ENCODE measurements around the gene FAM53A. TPM values are rescaled to one million over a fixed set of nuclear protein-coding genes. Genes with fewer than 3 reads are reported as not detected.

The FAM53A gene
- total and polyA plus RNA-seq, 4 experiments from 2014 or later = 0.89 to 2.8 (median 1.7) TPM

GRCh38 chr4:1595789-1596325 lies 88.3 kb downstream of the FAM53A start:
- intact Hi-C loops (cut with micrococcal nuclease) = no loop called here
- no peak overlapping the region for H3K4me3 ChIP-seq (ENCODE audit: low read length in 2 of 2)
- no peaks in the 10 kb centered on the region for H3K4me1 ChIP-seq (ENCODE audit: insufficient read depth, low read length)
- Mint-ChIP-seq H3K4me3 (no peak overlapping the region), H3K9me3 (peaks cover 0 to 7% (median 5%) of the 10 kb centered on the region in 8 donors), H3K4me1 (no peaks in the 10 kb centered on the region), H3K27ac (no peak overlapping the region), H3K36me3 (peaks cover 0 to 2% of the 10 kb centered on the region in 2 donors), H3K27me3 (peaks cover 2 to 7% of the 10 kb centered on the region in 2 donors)
- ChIA-PET POLR2A (ENCODE audit: partially characterized antibody) (no interaction called here), CTCF (ENCODE audit: partially characterized antibody) (interaction anchor here (0.7 kb wide), 1 partner anchor 10 kb away, joined by 3 read pairs; no protein-coding TSS in a partner anchor)
- H3K9me3 ChIP-seq (ENCODE audit: control insufficient read depth in 1 of 2, low read length in 2 of 2) = peaks cover 0 to 6% of the 10 kb centered on the region in 2 donors
- H3K27ac ChIP-seq (ENCODE audit: low read depth, low read length) = no peak overlapping the region
- DNase-seq = no peak
- no peaks in the 10 kb centered on the region for H3K27me3 ChIP-seq (ENCODE audit: insufficient read depth, low read length)
- H3K36me3 ChIP-seq (ENCODE audit: insufficient read depth, low read length) = no peaks in the 10 kb centered on the region

GRCh38 chr4:1594871-1595788 lies 89.0 kb downstream of the FAM53A start:
- Histone ChIP-seq H3K4me3 (ENCODE audit: low read length in 2 of 2) (no peak overlapping the region), H3K27ac (ENCODE audit: low read depth, low read length) (no peak overlapping the region), H3K4me1 (ENCODE audit: insufficient read depth, low read length) (no peaks in the 10 kb centered on the region), H3K9me3 (ENCODE audit: control insufficient read depth in 1 of 2, low read length in 2 of 2) (peaks cover 0 to 8% of the 10 kb centered on the region in 2 donors), H3K36me3 (ENCODE audit: insufficient read depth, low read length) (no peaks in the 10 kb centered on the region), H3K27me3 (ENCODE audit: insufficient read depth, low read length) (no peaks in the 10 kb centered on the region)
- H3K27ac Mint-ChIP-seq = no peak overlapping the region
- peak in 1 of 5 donors; percentile 29 for DNase-seq
- ChIA-PET POLR2A (ENCODE audit: partially characterized antibody) (interaction anchor here (0.6 kb wide), 1 partner anchor 1169 kb away, joined by 3 read pairs; no protein-coding TSS in a partner anchor), CTCF (ENCODE audit: partially characterized antibody) (no interaction called here)
- no peaks in the 10 kb centered on the region for H3K4me1 Mint-ChIP-seq
- peaks cover 2 to 7% of the 10 kb centered on the region in 2 donors for H3K27me3 Mint-ChIP-seq
- H3K4me3 Mint-ChIP-seq = no peak overlapping the region
- intact Hi-C loops (cut with micrococcal nuclease) = no loop called here
- peaks cover 0 to 6% of the 10 kb centered on the region in 2 donors for H3K36me3 Mint-ChIP-seq
- peaks cover 0 to 12% (median 10%) of the 10 kb centered on the region in 8 donors for H3K9me3 Mint-ChIP-seq

DNA sequence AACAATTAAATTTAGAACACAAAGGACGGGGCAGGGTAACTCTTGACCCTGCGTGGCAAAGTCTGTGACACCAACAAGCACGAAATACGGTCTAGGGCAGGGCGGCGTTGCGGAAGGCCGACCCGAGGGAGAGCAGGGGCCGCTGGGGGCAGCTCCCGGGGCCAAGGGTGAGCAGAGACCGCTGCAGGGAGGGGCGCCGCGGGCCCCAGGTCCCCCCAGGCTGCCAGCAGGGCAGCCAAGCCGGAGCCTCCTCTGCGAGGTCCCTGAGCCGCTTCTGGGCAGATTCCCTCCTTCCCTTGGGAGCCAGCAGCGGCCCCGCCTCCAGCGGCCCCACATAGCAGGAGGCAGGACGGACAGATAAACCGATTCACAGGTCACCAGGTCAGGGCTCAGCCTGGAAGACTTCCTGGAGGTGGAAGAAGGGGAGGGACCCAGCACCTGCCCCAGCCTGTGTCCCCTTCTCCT lies 90.2 kb downstream of the FAM53A start:
- peaks cover 2 to 7% of the 10 kb centered on the region in 2 donors for H3K27me3 Mint-ChIP-seq
- H3K27ac Mint-ChIP-seq = peak overlapping the region in 1 of 7 donors; percentile 46
- Histone ChIP-seq H3K27me3 (ENCODE audit: insufficient read depth, low read length) (no peaks in the 10 kb centered on the region), H3K36me3 (ENCODE audit: insufficient read depth, low read length) (no peaks in the 10 kb centered on the region), H3K27ac (ENCODE audit: low read depth, low read length) (no peak overlapping the region), H3K9me3 (ENCODE audit: control insufficient read depth in 1 of 2, low read length in 2 of 2) (peaks cover 0 to 8% of the 10 kb centered on the region in 2 donors), H3K4me1 (ENCODE audit: insufficient read depth, low read length) (no peaks in the 10 kb centered on the region), H3K4me3 (ENCODE audit: low read length in 2 of 2) (no peak overlapping the region)
- ChIA-PET CTCF (ENCODE audit: partially characterized antibody) (no interaction called here), POLR2A (ENCODE audit: partially characterized antibody) (no interaction called here)
- DNase-seq = no peak
- peaks cover 2 to 24% (median 20%) of the 10 kb centered on the region in 8 donors for H3K9me3 Mint-ChIP-seq
- no peak overlapping the region for H3K4me3 Mint-ChIP-seq
- peaks cover 0 to 6% of the 10 kb centered on the region in 2 donors for H3K36me3 Mint-ChIP-seq
- no peaks in the 10 kb centered on the region for H3K4me1 Mint-ChIP-seq
- intact Hi-C loops (cut with micrococcal nuclease) = no loop called here

DNA sequence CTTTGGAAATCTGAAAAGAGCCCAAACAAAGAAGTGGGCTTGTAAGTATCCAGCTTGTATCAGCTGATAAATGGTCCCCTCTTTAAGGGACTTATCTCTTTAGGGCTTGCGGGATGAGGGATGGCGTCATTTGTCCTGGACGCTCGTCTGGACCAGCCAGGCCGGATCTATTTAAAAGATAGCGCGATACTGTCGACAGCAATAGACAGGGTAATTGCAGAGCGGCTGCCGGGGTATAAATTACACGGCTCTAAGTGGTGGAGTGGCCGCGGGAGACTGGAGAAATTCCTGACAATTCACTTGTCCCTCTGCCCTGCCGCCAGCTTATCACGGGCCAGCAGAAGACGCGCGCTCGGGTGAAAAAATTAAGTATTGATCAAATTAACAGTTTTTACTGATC lies 90.7 kb downstream of the FAM53A start:
- H3K27ac Mint-ChIP-seq = peak overlapping the region in 1 of 7 donors; percentile 46
- ChIA-PET CTCF (ENCODE audit: partially characterized antibody) (no interaction called here), POLR2A (ENCODE audit: partially characterized antibody) (no interaction called here)
- DNase-seq = peak in 1 of 5 donors; percentile 28
- peaks cover 4 to 29% (median 24%) of the 10 kb centered on the region in 8 donors for H3K9me3 Mint-ChIP-seq
- no peak overlapping the region for H3K4me3 Mint-ChIP-seq
- Histone ChIP-seq H3K9me3 (ENCODE audit: control insufficient read depth in 1 of 2, low read length in 2 of 2) (peaks cover 0 to 8% of the 10 kb centered on the region in 2 donors), H3K4me1 (ENCODE audit: insufficient read depth, low read length) (no peaks in the 10 kb centered on the region), H3K36me3 (ENCODE audit: insufficient read depth, low read length) (no peaks in the 10 kb centered on the region), H3K27ac (ENCODE audit: low read depth, low read length) (no peak overlapping the region), H3K4me3 (ENCODE audit: low read length in 2 of 2) (no peak overlapping the region), H3K27me3 (ENCODE audit: insufficient read depth, low read length) (no peaks in the 10 kb centered on the region)
- H3K27me3 Mint-ChIP-seq = peaks cover 2 to 7% of the 10 kb centered on the region in 2 donors
- intact Hi-C loops (cut with micrococcal nuclease) = no loop called here
- H3K4me1 Mint-ChIP-seq = no peaks in the 10 kb centered on the region
- peaks cover 0 to 8% of the 10 kb centered on the region in 2 donors for H3K36me3 Mint-ChIP-seq

DNA sequence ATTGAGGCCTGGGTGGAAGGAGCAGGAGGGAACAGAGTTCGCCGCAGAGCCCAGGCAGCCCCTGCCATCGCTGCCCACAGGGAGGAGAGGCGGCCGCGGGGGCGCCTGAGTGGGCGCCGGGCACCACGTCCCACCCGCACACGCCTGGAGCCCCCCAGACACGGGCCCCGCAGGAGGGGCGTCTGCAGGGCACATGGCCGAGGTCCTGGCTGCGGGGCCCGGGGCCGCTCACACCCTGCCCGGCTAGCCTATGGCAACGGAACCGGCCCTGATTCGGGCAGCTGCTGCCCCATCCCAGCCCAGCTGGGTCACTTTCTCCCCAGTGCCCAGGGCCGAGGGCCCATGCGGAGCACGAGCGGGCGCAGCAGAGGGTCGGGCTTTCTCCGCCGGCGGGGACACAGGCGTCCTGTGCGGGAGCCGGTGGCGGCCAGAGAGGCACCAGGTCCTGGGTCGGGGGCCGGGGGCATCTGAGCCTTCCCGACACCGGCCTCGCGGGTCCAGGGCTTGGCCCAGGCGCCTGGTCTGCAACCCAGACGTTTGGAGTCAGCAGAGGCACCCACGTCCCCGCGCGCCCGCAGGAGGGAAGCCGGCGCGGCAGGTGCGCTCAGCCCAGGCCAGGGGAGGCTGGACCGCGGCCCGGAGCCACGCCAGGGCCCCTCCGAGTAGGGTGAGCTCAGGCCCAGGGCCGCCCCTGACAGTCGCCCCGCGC lies 91.2 kb downstream of the FAM53A start:
- peaks cover 0 to 8% of the 10 kb centered on the region in 2 donors for H3K36me3 Mint-ChIP-seq
- no peak overlapping the region for H3K27ac ChIP-seq (ENCODE audit: low read depth, low read length)
- no peaks in the 10 kb centered on the region for H3K4me1 Mint-ChIP-seq
- H3K36me3 ChIP-seq (ENCODE audit: insufficient read depth, low read length) = no peaks in the 10 kb centered on the region
- no peak overlapping the region for H3K27ac Mint-ChIP-seq
- DNase-seq = peak in 1 of 5 donors; percentile 24
- H3K4me3 ChIP-seq (ENCODE audit: low read length in 2 of 2) = no peak overlapping the region
- no peaks in the 10 kb centered on the region for H3K4me1 ChIP-seq (ENCODE audit: insufficient read depth, low read length)
- intact Hi-C loops (cut with micrococcal nuclease) = no loop called here
- H3K4me3 Mint-ChIP-seq = no peak overlapping the region
- peaks cover 2 to 7% of the 10 kb centered on the region in 2 donors for H3K27me3 Mint-ChIP-seq
- ChIA-PET CTCF (ENCODE audit: partially characterized antibody) (no interaction called here), POLR2A (ENCODE audit: partially characterized antibody) (no interaction called here)
- H3K27me3 ChIP-seq (ENCODE audit: insufficient read depth, low read length) = no peaks in the 10 kb centered on the region
- H3K9me3 ChIP-seq (ENCODE audit: control insufficient read depth in 1 of 2, low read length in 2 of 2) = peaks cover 0 to 8% of the 10 kb centered on the region in 2 donors
- H3K9me3 Mint-ChIP-seq = peaks cover 4 to 33% (median 28%) of the 10 kb centered on the region in 8 donors

DNA sequence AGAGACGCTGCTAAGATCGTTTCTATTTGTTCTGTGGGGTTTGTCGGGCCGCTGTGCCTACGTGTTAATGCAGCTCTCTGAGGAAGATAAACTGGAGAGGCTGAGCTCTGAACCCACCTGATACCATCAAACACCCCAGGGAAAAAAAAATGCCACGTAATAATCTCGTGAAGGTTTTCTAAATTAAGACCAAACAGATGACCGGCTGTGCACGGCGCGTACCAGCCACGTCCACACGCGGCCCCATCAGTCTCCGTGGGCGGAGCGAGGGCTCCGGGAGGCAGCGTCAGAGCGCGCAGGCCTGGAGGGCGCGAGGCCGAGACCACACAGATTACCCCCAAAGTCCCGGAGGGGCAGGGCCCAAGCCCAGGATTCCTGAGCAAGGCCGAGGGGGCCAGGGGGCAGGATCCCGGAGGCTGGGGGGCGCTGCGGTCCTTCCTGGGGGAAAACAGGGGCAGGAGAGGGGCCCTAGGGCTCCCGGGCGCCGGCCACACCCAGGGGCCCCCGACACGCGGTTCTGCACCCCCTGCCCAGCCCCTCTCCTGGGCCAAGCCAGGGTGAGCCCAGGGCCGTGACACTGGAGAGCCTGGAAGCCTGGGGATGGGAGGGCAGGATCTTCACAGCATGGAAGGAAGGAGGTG lies 91.9 kb downstream of the FAM53A start:
- POLR2A ChIA-PET (ENCODE audit: partially characterized antibody) = interaction anchor here (1.2 kb wide), 1 partner anchor 12 kb away, joined by 3 read pairs; no protein-coding TSS in a partner anchor

More for the DNA sequence above, 91.9 kb downstream of the FAM53A start:
- Histone ChIP-seq H3K4me3 (ENCODE audit: low read length in 2 of 2) (no peak overlapping the region), H3K27me3 (ENCODE audit: insufficient read depth, low read length) (no peaks in the 10 kb centered on the region), H3K9me3 (ENCODE audit: control insufficient read depth in 1 of 2, low read length in 2 of 2) (peaks cover 0 to 8% of the 10 kb centered on the region in 2 donors), H3K27ac (ENCODE audit: low read depth, low read length) (no peak overlapping the region), H3K36me3 (ENCODE audit: insufficient read depth, low read length) (no peaks in the 10 kb centered on the region), H3K4me1 (ENCODE audit: insufficient read depth, low read length) (no peaks in the 10 kb centered on the region)
- H3K27me3 Mint-ChIP-seq = peaks cover 2 to 7% of the 10 kb centered on the region in 2 donors
- peaks cover 0 to 8% of the 10 kb centered on the region in 2 donors for H3K36me3 Mint-ChIP-seq
- intact Hi-C loops (cut with micrococcal nuclease) = no loop called here
- H3K9me3 Mint-ChIP-seq = peaks cover 4 to 34% (median 28%) of the 10 kb centered on the region in 8 donors
- DNase-seq = peak in 1 of 5 donors; percentile 17
- no peak overlapping the region for H3K27ac Mint-ChIP-seq
- no peaks in the 10 kb centered on the region for H3K4me1 Mint-ChIP-seq
- CTCF ChIA-PET (ENCODE audit: partially characterized antibody) = no interaction called here
- H3K4me3 Mint-ChIP-seq = peak overlapping the region in 1 of 8 donors; percentile 31
